Erythroblast (primary cell): ENCODE measurements around the gene AGAP1.

Experiments
- GATA1 ChIP-seq: IDR thresholded peaks from 2 replicates; pipeline ENCODE4 v1.6.1; 2011; ENCODE audit warnings: low read depth, mild to moderate bottlenecking, control low read depth, low read length, moderate library complexity
- POLR2A ChIP-seq: IDR thresholded peaks from 2 replicates; pipeline ENCODE4 v1.6.1; 2011; ENCODE audit warnings: mild to moderate bottlenecking, low read length

GRCh38 chr2:235618039-235618438 lies 124.2 kb downstream of the AGAP1 start:
- no peak for TF ChIP-seq POLR2A
- no peak for TF ChIP-seq GATA1
